Suprapubic skin (tissue), 4 donors: ENCODE measurements around the gene PITX3.

ENCODE experiments used
- CTCF ChIP-seq, 2 donors: fragments of 200-600 bp in 1 of 2; fragments of 450-650 bp in 1 of 2; sonication (generic) in 1 of 2; IDR thresholded peaks; one replicate each; pipeline ENCODE4 v1.5.1; 2016 to 2019; ENCODE audit warnings: antibody characterized with exemption in 2 of 2, mild to moderate bottlenecking in 1 of 2, moderate library complexity in 1 of 2
- POLR2A ChIP-seq, 2 donors: fragments of 450-650 bp; IDR thresholded peaks; one replicate each; pipeline ENCODE4 v1.6.1; 2017; ENCODE audit warnings: antibody characterized with exemption in 2 of 2, mild to moderate bottlenecking in 2 of 2, moderate library complexity in 2 of 2
- POLR2AphosphoS5 ChIP-seq, 3 donors: sonication (generic); formaldehyde crosslinking; IDR thresholded peaks; one replicate each; pipeline ENCODE4 v1.6.1; 2017; ENCODE audit warnings: antibody characterized with exemption in 3 of 3

GRCh38 chr10:102208311-102209035, 32.8 kb downstream of the PITX3 start:
- TF ChIP-seq POLR2AphosphoS5 (IDR thresholded peaks at IDR 0.05) (no peak), POLR2A (IDR thresholded peaks at IDR 0.05) (no peak), CTCF (IDR thresholded peaks at IDR 0.05) (no peak)
